ENCODE results near the gene NHLH2. TPM values are rescaled to one million over a fixed set of nuclear protein-coding genes. Genes with fewer than 3 reads are reported as not detected.

NHLH2 gene
- total RNA-seq, 1 experiment from 2014 or later, result not detected

Other genes starting within 250 kb of the NHLH2 start
- 23.5 TPM for gene VANGL1, start 199.2 kb downstream of the NHLH2 start, total RNA-seq (2021; ENCODE audit: unreplicated experiment)
- not detected for gene CASQ2, start 72.4 kb downstream of the NHLH2 start, total RNA-seq (2021; ENCODE audit: unreplicated experiment)
- gene SLC22A15, start 135.4 kb upstream of the NHLH2 start, total RNA-seq (2021; ENCODE audit: unreplicated experiment), result 3.1 TPM

Data from HCT116 (cell line).